HepG2 (cell line): Measurements from ENCODE around the gene COG1. TPM values are rescaled to one million over a fixed set of nuclear protein-coding genes. Genes with fewer than 3 reads are reported as not detected.
A peak's percentile ranks its signal among the peaks of the same experiment; 100 is the strongest.

Experiments
- CREB1 ChIP-seq, 2 experiments: fragments of 450-650 bp in 1 of 2; IDR thresholded peaks; 2 replicates each; pipeline ENCODE4 v1.6.1; 2016 to 2017; ENCODE audit warnings: control low read depth in 1 of 2, mild to moderate bottlenecking in 1 of 2, missing compliant biosample characterization in 1 of 2, missing genetic modification characterization in 1 of 2
- DR1 ChIP-seq: sonication (generic); formaldehyde crosslinking; IDR thresholded peaks from 2 replicates; pipeline ENCODE4 v1.8.0; 2021; ENCODE audit warnings: mild to moderate bottlenecking, missing genetic modification reagents, inconsistent platforms
- FIP1L1 ChIP-seq: fragments of 200-400 bp; formaldehyde crosslinking; IDR thresholded peaks from 2 replicates; pipeline ENCODE4 v1.6.1; 2018; ENCODE audit warnings: low read depth, mild to moderate bottlenecking, low read length, moderate library complexity, borderline replicate concordance; ENCODE audit not compliant: insufficient read depth
- HMG20A ChIP-seq: IDR thresholded peaks from 2 replicates; pipeline ENCODE4 v1.6.1; 2016; ENCODE audit warnings: borderline replicate concordance
- KAT8 ChIP-seq: IDR thresholded peaks from 2 replicates; pipeline ENCODE4 v1.6.1; 2016; ENCODE audit warnings: missing genetic modification reagents, missing compliant biosample characterization
- KDM5B ChIP-seq: sonication (generic); formaldehyde crosslinking; IDR thresholded peaks from 2 replicates; pipeline ENCODE4 v1.4.0; 2020; ENCODE audit warnings: missing genetic modification reagents, mild to moderate bottlenecking, borderline replicate concordance
- MEIS1 ChIP-seq: sonication (generic); formaldehyde crosslinking; IDR thresholded peaks from 2 replicates; pipeline ENCODE4 v1.9.0; 2021; ENCODE audit warnings: mild to moderate bottlenecking, missing genetic modification reagents, moderate library complexity, borderline replicate concordance
- NR2F6 ChIP-seq, 2 experiments: IDR thresholded peaks; 2 replicates each; pipeline ENCODE4 v1.6.1; 2016; ENCODE audit warnings: antibody characterized with exemption in 1 of 2, mild to moderate bottlenecking in 1 of 2
- SOX5 ChIP-seq: IDR thresholded peaks from 2 replicates; pipeline ENCODE4 v1.6.1; 2016; ENCODE audit warnings: borderline replicate concordance
- SSRP1 ChIP-seq: IDR thresholded peaks from 2 replicates; pipeline ENCODE4 v1.6.1; 2016; ENCODE audit warnings: control low read depth
- WIZ ChIP-seq: sonication (generic); formaldehyde crosslinking; IDR thresholded peaks from 2 replicates; pipeline ENCODE4 v1.5.1; 2020; ENCODE audit warnings: mild to moderate bottlenecking, missing genetic modification reagents
- ZBTB20 ChIP-seq: sonication (generic); formaldehyde crosslinking; IDR thresholded peaks from 2 replicates; pipeline ENCODE4 v1.8.1; 2023; ENCODE audit warnings: missing genetic modification reagents, low read depth, mild to moderate bottlenecking, borderline replicate concordance
- ZFP36L1 ChIP-seq: sonication (generic); formaldehyde crosslinking; IDR thresholded peaks from 2 replicates; pipeline ENCODE4 v1.8.0; 2022; ENCODE audit warnings: mild to moderate bottlenecking, missing genetic modification reagents, moderate library complexity
- ZNF234 ChIP-seq: sonication (generic); formaldehyde crosslinking; conservative IDR thresholded peaks from 2 replicates; pipeline ENCODE4 v1.5.1; 2020; ENCODE audit warnings: mild to moderate bottlenecking, missing genetic modification reagents
- ZNF468 ChIP-seq: sonication (generic); formaldehyde crosslinking; IDR thresholded peaks from 2 replicates; pipeline ENCODE4 v1.8.0; 2022; ENCODE audit warnings: mild to moderate bottlenecking, moderate library complexity, missing genetic modification reagents
- ZNF562 ChIP-seq: sonication (generic); formaldehyde crosslinking; IDR thresholded peaks from 2 replicates; pipeline ENCODE4 v1.8.0; 2022; ENCODE audit warnings: missing genetic modification reagents, borderline replicate concordance
- polyA plus RNA-seq, 8 experiments: library from polyadenylated mRNA; depleted of rRNA in 3 of 8; stranded (reverse) in 7 of 8; unstranded in 1 of 8; fragments of >200 nt; fragmentation: Illumina TruSeq in 4 of 8; extraction: Trizol in 4 of 8; gene quantifications; 2 replicates each; pipeline versions ENCODE4 v1.2.1 to v1.2.3, GENCODE V29; 2011 to 2016; ENCODE audit warnings: low read depth in 4 of 8, missing spikeins in 1 of 8, mixed read lengths in 1 of 8; ENCODE audit not compliant: insufficient read depth in 1 of 8
- total RNA-seq, 5 experiments: library from RNA; depleted of rRNA; stranded (reverse); fragments of >200 nt; fragmentation: Illumina TruSeq; extraction: Trizol; gene quantifications; 2 replicates each; pipeline ENCODE4 v1.2.3, GENCODE V29; 2016; ENCODE audit warnings: low read depth in 1 of 5
- TF ChIP-seq, protein P1 (sequence below), 2 experiments: sonication (generic) in 1 of 2; formaldehyde crosslinking in 1 of 2; IDR thresholded peaks; 2 replicates each; pipeline versions ENCODE4 v1.4.0 to v1.6.1; 2018 to 2020; ENCODE audit warnings: missing genetic modification reagents in 2 of 2, borderline replicate concordance in 1 of 2, low read depth in 1 of 2, mild to moderate bottlenecking in 1 of 2, missing biosample characterization in 1 of 2
- TF ChIP-seq, protein P2 (sequence below): sonication (generic); formaldehyde crosslinking; IDR thresholded peaks from 2 replicates; pipeline ENCODE4 v1.4.0; 2020; ENCODE audit warnings: missing genetic modification reagents, borderline replicate concordance
- TF ChIP-seq, protein P3 (sequence below): sonication (generic); formaldehyde crosslinking; IDR thresholded peaks from 2 replicates; pipeline ENCODE4 v1.4.0; 2020; ENCODE audit warnings: missing genetic modification reagents
- TF ChIP-seq, protein P4 (sequence below): sonication (generic); formaldehyde crosslinking; IDR thresholded peaks from 2 replicates; pipeline ENCODE4 v1.4.0; 2020; ENCODE audit warnings: missing genetic modification reagents

The COG1 gene
- total and polyA plus RNA-seq, 2 of the 13 experiments (the other 11 are each of a cell fraction or from before 2014, with no cell fraction given) = 36.6 to 39.7 TPM

DNA sequence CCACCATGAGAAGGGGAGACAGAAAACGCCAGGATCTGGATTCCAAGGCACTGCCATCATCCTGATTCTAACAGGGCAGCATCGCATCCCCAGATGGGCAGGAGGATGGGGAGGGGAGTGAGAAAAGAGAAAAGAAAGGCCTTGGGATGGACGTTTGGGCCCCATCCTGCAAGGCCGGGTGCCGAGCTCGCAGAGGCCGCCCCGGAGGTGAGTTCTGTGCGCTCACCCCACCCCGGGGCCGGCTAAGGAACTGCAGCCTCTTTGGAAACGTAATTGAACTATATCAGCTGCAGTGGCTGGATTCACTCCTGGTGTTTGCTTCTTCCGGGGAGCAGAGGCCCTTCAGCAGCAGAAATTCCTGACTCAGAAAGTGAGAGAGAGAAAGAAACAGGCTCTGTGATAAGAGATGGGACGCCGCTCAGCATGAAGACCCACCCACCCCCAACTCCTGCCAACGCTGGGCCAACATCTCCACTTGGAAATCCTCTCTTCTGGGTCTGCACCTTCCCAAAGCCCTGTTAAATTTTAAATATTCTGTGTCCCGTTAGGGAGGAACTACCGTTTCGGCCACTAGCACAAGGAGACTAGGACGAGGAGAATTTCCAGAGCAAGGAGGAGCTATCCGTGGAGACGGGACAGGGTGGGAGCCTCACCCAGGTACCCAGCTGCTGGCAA is 36.6 kb upstream of the COG1 start (continued):
- TF ChIP-seq CREB1 (IDR thresholded peaks at IDR 0.05) = no peak
- no peak for TF ChIP-seq CREB1 (CRISPR knock-in tag; IDR thresholded peaks at IDR 0.05)
- TF ChIP-seq FIP1L1 = no peak
- peak; percentile 65; the same call in 1 of the 2 replicates for TF ChIP-seq HMG20A (CRISPR knock-in tag)
- TF ChIP-seq, protein P1, sequence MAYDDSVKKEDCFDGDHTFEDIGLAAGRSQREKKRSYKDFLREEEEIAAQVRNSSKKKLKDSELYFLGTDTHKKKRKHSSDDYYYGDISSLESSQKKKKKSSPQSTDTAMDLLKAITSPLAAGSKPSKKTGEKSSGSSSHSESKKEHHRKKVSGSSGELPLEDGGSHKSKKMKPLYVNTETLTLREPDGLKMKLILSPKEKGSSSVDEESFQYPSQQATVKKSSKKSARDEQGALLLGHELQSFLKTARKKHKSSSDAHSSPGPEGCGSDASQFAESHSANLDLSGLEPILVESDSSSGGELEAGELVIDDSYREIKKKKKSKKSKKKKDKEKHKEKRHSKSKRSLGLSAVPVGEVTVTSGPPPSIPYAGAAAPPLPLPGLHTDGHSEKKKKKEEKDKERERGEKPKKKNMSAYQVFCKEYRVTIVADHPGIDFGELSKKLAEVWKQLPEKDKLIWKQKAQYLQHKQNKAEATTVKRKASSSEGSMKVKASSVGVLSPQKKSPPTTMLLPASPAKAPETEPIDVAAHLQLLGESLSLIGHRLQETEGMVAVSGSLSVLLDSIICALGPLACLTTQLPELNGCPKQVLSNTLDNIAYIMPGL (CRISPR knock-in tag; IDR thresholded peaks at IDR 0.05; ENCODE audit: borderline replicate concordance in 1 of 2, low read depth in 1 of 2) = peak in 1 of 2 experiments; percentile 60; a peak in 2 of 4 replicates
- TF ChIP-seq ZNF562 (CRISPR knock-in tag) = no peak
- peak; percentile 77 for TF ChIP-seq KAT8 (CRISPR knock-in tag)
- no peak for TF ChIP-seq WIZ (CRISPR knock-in tag)
- TF ChIP-seq DR1 (CRISPR knock-in tag) = no peak
- TF ChIP-seq SSRP1 (CRISPR knock-in tag) = peak; percentile 77; the same call in 1 of the 2 replicates
- no peak; the same call in 1 of the 2 replicates for TF ChIP-seq ZFP36L1 (CRISPR knock-in tag)
- TF ChIP-seq, protein P2, sequence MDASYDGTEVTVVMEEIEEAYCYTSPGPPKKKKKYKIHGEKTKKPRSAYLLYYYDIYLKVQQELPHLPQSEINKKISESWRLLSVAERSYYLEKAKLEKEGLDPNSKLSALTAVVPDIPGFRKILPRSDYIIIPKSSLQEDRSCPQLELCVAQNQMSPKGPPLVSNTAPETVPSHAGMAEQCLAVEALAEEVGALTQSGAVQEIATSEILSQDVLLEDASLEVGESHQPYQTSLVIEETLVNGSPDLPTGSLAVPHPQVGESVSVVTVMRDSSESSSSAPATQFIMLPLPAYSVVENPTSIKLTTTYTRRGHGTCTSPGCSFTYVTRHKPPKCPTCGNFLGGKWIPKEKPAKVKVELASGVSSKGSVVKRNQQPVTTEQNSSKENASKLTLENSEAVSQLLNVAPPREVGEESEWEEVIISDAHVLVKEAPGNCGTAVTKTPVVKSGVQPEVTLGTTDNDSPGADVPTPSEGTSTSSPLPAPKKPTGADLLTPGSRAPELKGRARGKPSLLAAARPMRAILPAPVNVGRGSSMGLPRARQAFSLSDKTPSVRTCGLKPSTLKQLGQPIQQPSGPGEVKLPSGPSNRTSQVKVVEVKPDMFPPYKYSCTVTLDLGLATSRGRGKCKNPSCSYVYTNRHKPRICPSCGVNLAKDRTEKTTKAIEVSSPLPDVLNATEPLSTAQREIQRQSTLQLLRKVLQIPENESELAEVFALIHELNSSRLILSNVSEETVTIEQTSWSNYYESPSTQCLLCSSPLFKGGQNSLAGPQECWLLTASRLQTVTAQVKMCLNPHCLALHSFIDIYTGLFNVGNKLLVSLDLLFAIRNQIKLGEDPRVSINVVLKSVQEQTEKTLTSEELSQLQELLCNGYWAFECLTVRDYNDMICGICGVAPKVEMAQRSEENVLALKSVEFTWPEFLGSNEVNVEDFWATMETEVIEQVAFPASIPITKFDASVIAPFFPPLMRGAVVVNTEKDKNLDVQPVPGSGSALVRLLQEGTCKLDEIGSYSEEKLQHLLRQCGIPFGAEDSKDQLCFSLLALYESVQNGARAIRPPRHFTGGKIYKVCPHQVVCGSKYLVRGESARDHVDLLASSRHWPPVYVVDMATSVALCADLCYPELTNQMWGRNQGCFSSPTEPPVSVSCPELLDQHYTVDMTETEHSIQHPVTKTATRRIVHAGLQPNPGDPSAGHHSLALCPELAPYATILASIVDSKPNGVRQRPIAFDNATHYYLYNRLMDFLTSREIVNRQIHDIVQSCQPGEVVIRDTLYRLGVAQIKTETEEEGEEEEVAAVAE = 0 out of 2 replicates have a peak, but pooled peaks have one; percentile 36
- TF ChIP-seq KDM5B (CRISPR knock-in tag) = no peak; the same call in 1 of the 2 replicates
- TF ChIP-seq ZBTB20 (CRISPR knock-in tag) = no peak
- no peak for TF ChIP-seq NR2F6 (IDR thresholded peaks at IDR 0.05)
- TF ChIP-seq NR2F6 (CRISPR knock-in tag; IDR thresholded peaks at IDR 0.05) = peak; percentile 15; the same call in 1 of the 2 replicates
- TF ChIP-seq ZNF468 (CRISPR knock-in tag) = 0 out of 2 replicates have a peak, but pooled peaks have one; percentile 13
- no peak for TF ChIP-seq MEIS1 (CRISPR knock-in tag)
- peak; percentile 39; the same call in 1 of the 2 replicates for TF ChIP-seq SOX5 (CRISPR knock-in tag)
- TF ChIP-seq, protein P3, sequence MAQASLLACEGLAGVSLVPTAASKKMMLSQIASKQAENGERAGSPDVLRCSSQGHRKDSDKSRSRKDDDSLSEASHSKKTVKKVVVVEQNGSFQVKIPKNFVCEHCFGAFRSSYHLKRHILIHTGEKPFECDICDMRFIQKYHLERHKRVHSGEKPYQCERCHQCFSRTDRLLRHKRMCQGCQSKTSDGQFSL (CRISPR knock-in tag) = no peak
- no peak for TF ChIP-seq ZNF234
- TF ChIP-seq, protein P4, sequence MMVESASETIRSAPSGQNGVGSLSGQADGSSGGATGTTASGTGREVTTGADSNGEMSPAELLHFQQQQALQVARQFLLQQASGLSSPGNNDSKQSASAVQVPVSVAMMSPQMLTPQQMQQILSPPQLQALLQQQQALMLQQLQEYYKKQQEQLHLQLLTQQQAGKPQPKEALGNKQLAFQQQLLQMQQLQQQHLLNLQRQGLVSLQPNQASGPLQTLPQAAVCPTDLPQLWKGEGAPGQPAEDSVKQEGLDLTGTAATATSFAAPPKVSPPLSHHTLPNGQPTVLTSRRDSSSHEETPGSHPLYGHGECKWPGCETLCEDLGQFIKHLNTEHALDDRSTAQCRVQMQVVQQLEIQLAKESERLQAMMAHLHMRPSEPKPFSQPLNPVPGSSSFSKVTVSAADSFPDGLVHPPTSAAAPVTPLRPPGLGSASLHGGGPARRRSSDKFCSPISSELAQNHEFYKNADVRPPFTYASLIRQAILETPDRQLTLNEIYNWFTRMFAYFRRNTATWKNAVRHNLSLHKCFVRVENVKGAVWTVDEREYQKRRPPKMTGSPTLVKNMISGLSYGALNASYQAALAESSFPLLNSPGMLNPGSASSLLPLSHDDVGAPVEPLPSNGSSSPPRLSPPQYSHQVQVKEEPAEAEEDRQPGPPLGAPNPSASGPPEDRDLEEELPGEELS (CRISPR knock-in tag) = 0 out of 2 replicates have a peak, but pooled peaks have one; percentile 33
